ENCODE measurements around the gene GRAP2. TPM values are rescaled to one million over a fixed set of nuclear protein-coding genes. Genes with fewer than 3 reads are reported as not detected.

Gene GRAP2
- total and polyA plus RNA-seq, 8 donors: 0.42 to 1.3 (median 0.79) TPM

GRCh38 chr22:39942439-39943230, 41.8 kb downstream of the GRAP2 start:
- no peaks in the 10 kb centered on the region for H3K36me3 ChIP-seq
- DNase-seq: no peak
- H3K9me3 ChIP-seq: no peaks in the 10 kb centered on the region
- WGBS, 2 donors: 83 to 90% methylated on average over 8 of the region's 8 CpGs
- no peak overlapping the region for H3K27ac ChIP-seq
- intact Hi-C loops (cut with DNase I): no loop called here
- FAIRE-seq: no peak
- TF ChIP-seq, protein P1, sequence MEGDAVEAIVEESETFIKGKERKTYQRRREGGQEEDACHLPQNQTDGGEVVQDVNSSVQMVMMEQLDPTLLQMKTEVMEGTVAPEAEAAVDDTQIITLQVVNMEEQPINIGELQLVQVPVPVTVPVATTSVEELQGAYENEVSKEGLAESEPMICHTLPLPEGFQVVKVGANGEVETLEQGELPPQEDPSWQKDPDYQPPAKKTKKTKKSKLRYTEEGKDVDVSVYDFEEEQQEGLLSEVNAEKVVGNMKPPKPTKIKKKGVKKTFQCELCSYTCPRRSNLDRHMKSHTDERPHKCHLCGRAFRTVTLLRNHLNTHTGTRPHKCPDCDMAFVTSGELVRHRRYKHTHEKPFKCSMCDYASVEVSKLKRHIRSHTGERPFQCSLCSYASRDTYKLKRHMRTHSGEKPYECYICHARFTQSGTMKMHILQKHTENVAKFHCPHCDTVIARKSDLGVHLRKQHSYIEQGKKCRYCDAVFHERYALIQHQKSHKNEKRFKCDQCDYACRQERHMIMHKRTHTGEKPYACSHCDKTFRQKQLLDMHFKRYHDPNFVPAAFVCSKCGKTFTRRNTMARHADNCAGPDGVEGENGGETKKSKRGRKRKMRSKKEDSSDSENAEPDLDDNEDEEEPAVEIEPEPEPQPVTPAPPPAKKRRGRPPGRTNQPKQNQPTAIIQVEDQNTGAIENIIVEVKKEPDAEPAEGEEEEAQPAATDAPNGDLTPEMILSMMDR (IDR thresholded peaks at IDR 0.05): no peak
- no peak overlapping the region for H3K4me3 ChIP-seq
- ATAC-seq: no peak
- H3K4me1 ChIP-seq: no peaks in the 10 kb centered on the region
- H3K27me3 ChIP-seq: no peaks in the 10 kb centered on the region

DNA sequence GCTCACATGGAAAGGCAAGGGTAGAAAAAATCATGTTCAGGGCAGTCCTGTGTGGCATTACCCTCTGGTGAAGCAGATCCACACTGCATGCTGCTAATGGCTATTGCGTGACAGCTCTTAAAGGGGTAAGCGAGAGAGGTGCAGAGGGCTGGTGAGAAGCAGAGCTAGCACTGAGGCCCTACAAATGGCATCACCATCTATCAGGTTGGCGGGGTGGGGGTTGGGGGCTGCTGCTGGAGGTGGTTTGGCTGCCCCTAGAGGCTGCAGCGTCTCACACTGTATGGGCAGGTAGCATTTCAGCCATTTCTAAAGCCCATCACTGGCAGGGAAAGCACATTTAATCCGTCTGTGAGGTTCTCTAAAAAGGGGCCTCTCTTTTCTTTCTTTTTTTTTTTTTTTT, 42.5 kb downstream of the GRAP2 start:
- DNase-seq (no peak), ATAC-seq (peak in 1 of 4 donors; percentile 26), FAIRE-seq (no peak)
- TF ChIP-seq, protein P1 (IDR thresholded peaks at IDR 0.05): no peak
- intact Hi-C loops (cut with DNase I): no loop called here
- Histone ChIP-seq H3K36me3 (no peaks in the 10 kb centered on the region), H3K4me1 (no peaks in the 10 kb centered on the region), H3K27me3 (no peaks in the 10 kb centered on the region), H3K4me3 (no peak overlapping the region), H3K27ac (no peak overlapping the region), H3K9me3 (no peaks in the 10 kb centered on the region)
- WGBS, 2 donors: 79 to 83% methylated on average over 5 of the region's 5 CpGs

- Histone ChIP-seq H3K4me3 (no peak overlapping the region), H3K9me3 (no peaks in the 10 kb centered on the region), H3K4me1 (no peaks in the 10 kb centered on the region), H3K36me3 (no peaks in the 10 kb centered on the region), H3K27ac (no peak overlapping the region), H3K27me3 (no peaks in the 10 kb centered on the region)
- intact Hi-C loops (cut with DNase I): no loop called here
- FAIRE-seq: no peak
- no peak for ATAC-seq
- 81 to 84% methylated on average over 11 of the region's 11 CpGs for WGBS, 2 donors
- no peak for DNase-seq
- TF ChIP-seq, protein P1 (IDR thresholded peaks at IDR 0.05): no peak
These were observed 43.3 kb downstream of the GRAP2 start for GRCh38 chr22:39943953-39944872.

- ATAC-seq: no peak
- TF ChIP-seq, protein P1 (IDR thresholded peaks at IDR 0.05): no peak
- 94 to 97% methylated on average over 4 of the region's 4 CpGs for WGBS, 2 donors
- Histone ChIP-seq H3K9me3 (no peaks in the 10 kb centered on the region), H3K27ac (peak overlapping the region in 2 of 4 donors; percentile 45 to 64), H3K4me3 (no peak overlapping the region), H3K27me3 (no peaks in the 10 kb centered on the region), H3K4me1 (no peaks in the 10 kb centered on the region), H3K36me3 (no peaks in the 10 kb centered on the region)
- no peak for FAIRE-seq
- intact Hi-C loops (cut with DNase I): no loop called here
- no peak for DNase-seq
These were observed 45.2 kb downstream of the GRAP2 start for GRCh38 chr22:39946126-39946502.
